WTC11 (cell line): ENCODE data around the gene BAG3. TPM values are rescaled to one million over a fixed set of nuclear protein-coding genes. Genes with fewer than 3 reads are reported as not detected.

Experiments used
- ATAC-seq: fragments of 200-7000 bp; cut with Tn5 transposase; 2 replicates; pipeline ENCODE4 v1.10.0; 2021; ENCODE audit warnings: mild to moderate bottlenecking, moderate library complexity
- CTCF ChIA-PET: fragments of 300-600 bp; sonication (Branson Sonifier 250); formaldehyde crosslinking; loops from one replicate; lab custom pipeline; 2021; ENCODE audit warnings: antibody characterized with exemption; lab: Charles Lee
- POLR2A ChIA-PET: fragments of 350-600 bp; sonication (Branson Sonifier 250); formaldehyde crosslinking; loops from one replicate; lab custom pipeline; 2021; ENCODE audit warnings: antibody characterized with exemption; lab: Charles Lee
- DNase-seq: peaks from one replicate; pipeline ENCODE4 v3.0.0; 2021; ENCODE audit warnings: low spot score
- H3K27ac Mint-ChIP-seq: 2 replicates; pipeline ENCODE4 v1.8.0; 2021; ENCODE audit warnings: mixed read lengths
- H3K27me3 Mint-ChIP-seq: 2 replicates; pipeline ENCODE4 v1.8.0; 2021; ENCODE audit warnings: low read depth, mild to moderate bottlenecking, moderate library complexity, mixed read lengths
- H3K36me3 Mint-ChIP-seq: 2 replicates; pipeline ENCODE4 v1.8.0; 2021; ENCODE audit warnings: mixed read lengths
- H3K4me1 Mint-ChIP-seq: 2 replicates; pipeline ENCODE4 v1.8.0; 2022; ENCODE audit warnings: mixed read lengths
- H3K4me3 Mint-ChIP-seq: 2 replicates; pipeline ENCODE4 v1.8.0; 2021; ENCODE audit warnings: mild to moderate bottlenecking, moderate library complexity, mixed read lengths
- H3K9me3 Mint-ChIP-seq: 2 replicates; pipeline ENCODE4 v1.8.0; 2021; ENCODE audit warnings: mixed read lengths
- AR ChIP-seq: fragments of 250-450 bp; sonication (Bioruptor Pico); IDR thresholded peaks from 2 replicates; pipeline ENCODE4 v1.9.0; 2021; ENCODE audit warnings: mild to moderate bottlenecking
- ATF3 ChIP-seq: sonication (generic); formaldehyde crosslinking; conservative IDR thresholded peaks from 2 replicates; pipeline ENCODE4 v1.8.1; 2022; ENCODE audit warnings: mild to moderate bottlenecking, missing genetic modification reagents
- CREB1 ChIP-seq: sonication (generic); formaldehyde crosslinking; IDR thresholded peaks from 2 replicates; pipeline ENCODE4 v1.8.0; 2023; ENCODE audit warnings: mild to moderate bottlenecking, missing genetic modification reagents
- E2F1 ChIP-seq: sonication (generic); formaldehyde crosslinking; IDR thresholded peaks from 2 replicates; pipeline ENCODE4 v1.8.0; 2022; ENCODE audit warnings: mild to moderate bottlenecking, missing genetic modification reagents
- FOXP4 ChIP-seq: sonication (generic); formaldehyde crosslinking; IDR thresholded peaks from 2 replicates; pipeline ENCODE4 v1.8.0; 2022; ENCODE audit warnings: mild to moderate bottlenecking, missing genetic modification reagents
- MLX ChIP-seq: sonication (generic); formaldehyde crosslinking; IDR thresholded peaks from 2 replicates; pipeline ENCODE4 v1.8.1; 2023; ENCODE audit warnings: mild to moderate bottlenecking, missing genetic modification reagents, moderate library complexity
- NR2C2 ChIP-seq: sonication (generic); formaldehyde crosslinking; IDR thresholded peaks from 2 replicates; pipeline ENCODE4 v1.8.0; 2022; ENCODE audit warnings: mild to moderate bottlenecking, missing genetic modification reagents
- NR3C1 ChIP-seq: sonication (generic); formaldehyde crosslinking; conservative IDR thresholded peaks from 2 replicates; pipeline ENCODE4 v1.8.1; 2023; ENCODE audit warnings: low read depth, mild to moderate bottlenecking, missing genetic modification reagents
- OVOL2 ChIP-seq: fragments of 250-450 bp; sonication (Bioruptor Pico); IDR thresholded peaks from 2 replicates; pipeline ENCODE4 v1.9.0; 2021; ENCODE audit warnings: mild to moderate bottlenecking, borderline replicate concordance
- PREB ChIP-seq: sonication (generic); formaldehyde crosslinking; IDR thresholded peaks from 2 replicates; pipeline ENCODE4 v1.8.1; 2022; ENCODE audit warnings: mild to moderate bottlenecking, missing genetic modification reagents, moderate library complexity, borderline replicate concordance
- PRRX2 ChIP-seq: fragments of 250-450 bp; sonication (Bioruptor Pico); IDR thresholded peaks from 2 replicates; pipeline ENCODE4 v1.8.0; 2021; ENCODE audit warnings: mild to moderate bottlenecking
- SOX15 ChIP-seq: fragments of 250-450 bp; sonication (Bioruptor Pico); IDR thresholded peaks from 2 replicates; pipeline ENCODE4 v1.9.0; 2021; ENCODE audit warnings: mild to moderate bottlenecking
- SP1 ChIP-seq: sonication (generic); formaldehyde crosslinking; conservative IDR thresholded peaks from 2 replicates; pipeline ENCODE4 v1.8.1; 2022; ENCODE audit warnings: missing genetic modification reagents
- TCF7 ChIP-seq: sonication (generic); formaldehyde crosslinking; IDR thresholded peaks from 2 replicates; pipeline ENCODE4 v1.8.0; 2022; ENCODE audit warnings: mild to moderate bottlenecking, low read depth, missing genetic modification reagents, moderate library complexity
- ZNF263 ChIP-seq: sonication (generic); formaldehyde crosslinking; IDR thresholded peaks from 2 replicates; pipeline ENCODE4 v1.8.1; 2022; ENCODE audit warnings: low read depth, mild to moderate bottlenecking, moderate library complexity, missing genetic modification reagents
- ZNF317 ChIP-seq: sonication (generic); formaldehyde crosslinking; IDR thresholded peaks from 2 replicates; pipeline ENCODE4 v1.8.1; 2023; ENCODE audit warnings: low read depth, mild to moderate bottlenecking, moderate library complexity, missing genetic modification reagents, borderline replicate concordance
- ZNF396 ChIP-seq: fragments of 250-450 bp; sonication (Bioruptor Pico); IDR thresholded peaks from 2 replicates; pipeline ENCODE4 v1.8.0; 2021; ENCODE audit warnings: mild to moderate bottlenecking, moderate library complexity, borderline replicate concordance
- ZNF512 ChIP-seq: sonication (generic); formaldehyde crosslinking; IDR thresholded peaks from 2 replicates; pipeline ENCODE4 v1.8.1; 2022; ENCODE audit warnings: missing genetic modification reagents, borderline replicate concordance
- ZNF671 ChIP-seq: fragments of 250-450 bp; sonication (Bioruptor Pico); IDR thresholded peaks from 2 replicates; pipeline ENCODE4 v1.8.0; 2021; ENCODE audit warnings: mild to moderate bottlenecking
- ZSCAN18 ChIP-seq: fragments of 250-450 bp; sonication (Bioruptor Pico); IDR thresholded peaks from 2 replicates; pipeline ENCODE4 v2.1.2; 2022; ENCODE audit warnings: mild to moderate bottlenecking, moderate library complexity
- total RNA-seq: library from RNA; stranded (reverse); gene quantifications from 3 replicates; pipeline ENCODE4 v1.2.3, GENCODE V29; 2021

The BAG3 gene
- total RNA-seq, 1 experiment from 2014 or later: 15.7 TPM

GRCh38 chr10:119672291-119672690, 21.1 kb downstream of the BAG3 start:
- H3K9me3 Mint-ChIP-seq: no peaks in the 10 kb centered on the region
- ChIA-PET POLR2A (no interaction called here), CTCF (interaction anchor here (0.9 kb wide), 1 partner anchor 28 kb away, joined by 3 read pairs; no protein-coding TSS in a partner anchor)

GRCh38 chr10:119673271-119673670, 22.1 kb downstream of the BAG3 start:
- no peaks in the 10 kb centered on the region for H3K9me3 Mint-ChIP-seq
- ChIA-PET POLR2A (no interaction called here), CTCF (interaction anchor here (0.9 to 1.0 kb wide), 2 partner anchors 29 to 77 kb away, joined by 3 to 4 read pairs; no protein-coding TSS in a partner anchor)
- DNase-seq: no peak
- no peak for ATAC-seq
- H3K36me3 Mint-ChIP-seq: peaks cover 40% of the 10 kb centered on the region
- no peak overlapping the region for H3K4me3 Mint-ChIP-seq
- H3K27ac Mint-ChIP-seq: no peak overlapping the region
- no peak for TF ChIP-seq CREB1 (CRISPR knock-in tag)
- TF ChIP-seq SOX15 (CRISPR knock-in tag): no peak
- TF ChIP-seq MLX: no peak
- no peak for TF ChIP-seq FOXP4 (CRISPR knock-in tag)
- TF ChIP-seq OVOL2: no peak
- TF ChIP-seq ZNF263 (CRISPR knock-in tag): no peak
- TF ChIP-seq, all 79 proteins: peak for 0
- H3K27me3 Mint-ChIP-seq: no peaks in the 10 kb centered on the region
- H3K4me1 Mint-ChIP-seq: peaks cover 19% of the 10 kb centered on the region

More at GRCh38 chr10:119672291-119672690, 21.1 kb downstream of the BAG3 start:
- no peak for DNase-seq
- peaks cover 35% of the 10 kb centered on the region for H3K36me3 Mint-ChIP-seq
- ATAC-seq: no peak
- no peaks in the 10 kb centered on the region for H3K27me3 Mint-ChIP-seq
- TF ChIP-seq ZSCAN18 (CRISPR knock-in tag) (no peak), ZNF512 (no peak), NR3C1 (CRISPR knock-in tag) (no peak), NR2C2 (CRISPR knock-in tag) (no peak), SP1 (CRISPR knock-in tag) (no peak), TCF7 (CRISPR knock-in tag) (no peak), ZNF671 (CRISPR knock-in tag) (no peak)
- TF ChIP-seq, all 79 proteins: peak for 0
- no peak overlapping the region for H3K4me3 Mint-ChIP-seq
- peaks cover 28% of the 10 kb centered on the region for H3K4me1 Mint-ChIP-seq
- no peak overlapping the region for H3K27ac Mint-ChIP-seq

GRCh38 chr10:119675483-119676170, 24.4 kb downstream of the BAG3 start:
- H3K27me3 Mint-ChIP-seq: no peaks in the 10 kb centered on the region
- ChIA-PET CTCF (interaction anchor here (1.3 to 2.1 kb wide), 2 partner anchors 11 to 143 kb away, joined by 4 to 13 read pairs; no protein-coding TSS in a partner anchor), POLR2A (no interaction called here)
- H3K4me1 Mint-ChIP-seq: peaks cover 8% of the 10 kb centered on the region
- H3K4me3 Mint-ChIP-seq: no peak overlapping the region
- peaks cover 40% of the 10 kb centered on the region for H3K36me3 Mint-ChIP-seq
- no peak overlapping the region for H3K27ac Mint-ChIP-seq
- DNase-seq: no peak
- H3K9me3 Mint-ChIP-seq: no peaks in the 10 kb centered on the region
- no peak for ATAC-seq
- TF ChIP-seq AR (CRISPR knock-in tag) (no peak), ZNF396 (CRISPR knock-in tag) (no peak), ATF3 (CRISPR knock-in tag) (no peak), PRRX2 (CRISPR knock-in tag) (no peak), E2F1 (CRISPR knock-in tag) (no peak), PREB (CRISPR knock-in tag) (no peak), ZNF317 (no peak)
